Measurements from ENCODE around the gene PPT1.

DNA sequence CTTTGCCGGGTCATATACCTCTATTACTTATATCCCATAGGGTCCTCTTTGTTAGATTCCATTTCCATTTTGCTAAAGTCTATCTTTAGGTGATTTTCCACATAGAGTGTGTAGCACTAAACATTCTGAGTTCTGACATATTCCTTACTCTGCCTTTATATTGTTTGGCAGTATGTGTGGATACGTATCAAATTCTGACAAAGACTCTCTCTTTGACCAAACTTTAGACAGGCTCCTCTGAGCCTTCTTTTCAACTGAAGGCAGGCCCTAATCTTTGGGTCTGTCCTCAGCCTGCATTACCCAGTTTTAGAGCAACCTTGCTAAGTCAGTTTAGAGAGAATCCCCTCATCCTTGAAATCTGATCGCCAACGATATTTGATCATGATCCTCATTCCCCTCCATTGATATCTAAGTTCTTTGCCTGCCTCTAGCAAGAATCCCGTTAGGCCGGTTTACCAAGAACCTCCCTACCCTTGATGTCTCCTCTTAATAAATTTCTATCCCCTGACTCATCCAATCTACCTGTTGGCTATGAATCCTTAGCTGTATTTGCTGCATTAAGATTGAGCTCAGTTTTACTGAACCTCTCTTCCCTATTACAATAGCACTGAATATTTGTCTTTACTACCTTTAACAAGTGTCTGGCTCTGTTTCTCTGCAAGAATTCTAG is 10.4 kb upstream of the PPT1 start:
- TF ChIP-seq CTCF (IDR thresholded peaks at IDR 0.05) (no peak), POLR2AphosphoS5 (IDR thresholded peaks at IDR 0.05) (peak in 1 of 3 donors; percentile 24)
